T-helper 2 cell treated with Interferon-gamma antibody and Interleukin-4, amounts not matched to agents 5 μg/mL and 100 μg/mL, for 36 hours (primary cell): ENCODE results near the gene OR52K1.
"Not testable (repeated sequence)": the region's sequence is repeated elsewhere in the genome, so short reads cannot be mapped to it uniquely, and the experiment has no call there.

Experiments used
- DNase-seq: peaks from one replicate; pipeline ENCODE4 v3.0.0; 2021; ENCODE audit warnings: low spot score
- H3K27ac Mint-ChIP-seq: one replicate; pipeline ENCODE4 v1.8.0; 2021; ENCODE audit warnings: mild to moderate bottlenecking, mixed read lengths
- H3K27me3 Mint-ChIP-seq: one replicate; pipeline ENCODE4 v1.8.0; 2021; ENCODE audit warnings: low read depth, mixed read lengths
- H3K36me3 Mint-ChIP-seq: one replicate; pipeline ENCODE4 v1.8.0; 2021; ENCODE audit warnings: low read depth, mixed read lengths
- H3K4me1 Mint-ChIP-seq: one replicate; pipeline ENCODE4 v1.8.0; 2021; ENCODE audit warnings: low read depth, mixed read lengths
- H3K4me3 Mint-ChIP-seq: one replicate; pipeline ENCODE4 v1.8.0; 2022; ENCODE audit warnings: mild to moderate bottlenecking, moderate library complexity, mixed read lengths
- H3K9me3 Mint-ChIP-seq: one replicate; pipeline ENCODE4 v1.8.0; 2021; ENCODE audit warnings: mixed read lengths

The OR52K1 gene

DNA sequence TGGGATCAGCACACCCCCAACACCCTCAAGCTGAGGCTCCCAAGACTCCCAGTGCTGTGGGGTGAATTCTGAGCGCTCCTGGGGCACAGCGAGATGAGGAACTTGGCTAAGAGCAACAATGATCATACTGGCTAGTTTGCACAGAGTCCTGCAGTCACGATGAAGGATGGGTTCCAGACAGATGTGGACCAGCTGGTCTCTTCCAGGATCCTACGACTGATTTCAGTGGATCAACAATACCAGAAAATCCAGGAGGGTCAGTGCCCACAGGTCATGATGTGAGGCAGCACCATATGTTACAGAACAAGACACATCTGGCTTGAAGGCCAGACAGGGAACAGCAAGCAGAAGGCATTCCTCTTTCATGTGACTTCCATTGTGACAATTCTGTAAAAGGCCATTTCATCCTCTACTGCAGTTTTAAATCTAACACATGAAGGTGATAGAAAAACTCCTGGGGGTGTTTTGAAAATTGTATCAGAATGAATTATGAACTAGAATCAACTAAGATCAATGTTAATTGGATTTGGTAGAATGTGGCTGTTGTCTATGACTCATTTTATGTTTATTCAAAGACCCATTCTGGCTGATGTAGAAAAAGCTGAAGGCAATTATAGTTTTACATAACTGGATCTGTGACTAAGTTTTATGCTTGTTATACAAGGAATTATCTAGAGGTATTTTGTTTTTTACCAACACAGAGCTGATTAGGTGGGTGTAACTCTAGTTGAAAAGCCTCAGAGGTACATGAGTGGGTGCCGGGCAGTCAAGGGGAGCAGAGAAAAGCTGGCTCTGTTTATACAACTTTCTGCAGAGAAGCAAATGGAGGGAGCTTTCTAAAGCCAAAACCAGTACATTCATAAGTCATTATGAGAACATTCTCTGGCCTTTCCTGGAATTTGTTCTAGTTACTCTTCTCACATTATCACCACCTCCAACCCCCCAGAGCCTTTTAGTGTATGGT, 29.1 kb downstream of the OR52K1 start:
- no peak for DNase-seq
- Mint-ChIP-seq H3K36me3 (no peaks in the 10 kb centered on the region), H3K4me1 (no peaks in the 10 kb centered on the region), H3K9me3 (no peaks in the 10 kb centered on the region), H3K27ac (no peak overlapping the region), H3K27me3 (no peaks in the 10 kb centered on the region), H3K4me3 (no peak overlapping the region)

DNA sequence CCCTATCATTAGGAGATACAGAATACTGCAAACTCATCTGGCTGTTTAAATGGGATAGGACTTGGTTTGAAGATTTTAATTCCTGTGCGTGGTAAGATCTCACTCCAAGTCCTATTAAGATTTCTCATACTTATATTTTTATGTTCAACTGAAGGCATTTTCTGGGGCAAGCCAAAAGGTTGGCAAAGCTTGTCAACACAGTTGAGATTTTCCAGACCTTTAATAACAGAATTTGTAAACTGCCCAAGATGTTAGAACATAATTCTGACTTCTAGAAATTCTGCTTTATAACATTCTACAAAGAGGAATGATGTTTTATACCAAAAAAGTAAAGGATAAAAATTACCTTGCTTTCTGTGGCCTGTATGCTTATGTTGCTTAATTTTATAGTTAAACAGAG, 31.8 kb downstream of the OR52K1 start:
- H3K9me3 Mint-ChIP-seq = no peaks in the 10 kb centered on the region
- H3K4me3 Mint-ChIP-seq = no peak overlapping the region
- no peaks in the 10 kb centered on the region for H3K4me1 Mint-ChIP-seq
- no peak overlapping the region for H3K27ac Mint-ChIP-seq
- H3K27me3 Mint-ChIP-seq = peaks cover 2% of the 10 kb centered on the region
- no peak for DNase-seq
- no peaks in the 10 kb centered on the region for H3K36me3 Mint-ChIP-seq

DNA sequence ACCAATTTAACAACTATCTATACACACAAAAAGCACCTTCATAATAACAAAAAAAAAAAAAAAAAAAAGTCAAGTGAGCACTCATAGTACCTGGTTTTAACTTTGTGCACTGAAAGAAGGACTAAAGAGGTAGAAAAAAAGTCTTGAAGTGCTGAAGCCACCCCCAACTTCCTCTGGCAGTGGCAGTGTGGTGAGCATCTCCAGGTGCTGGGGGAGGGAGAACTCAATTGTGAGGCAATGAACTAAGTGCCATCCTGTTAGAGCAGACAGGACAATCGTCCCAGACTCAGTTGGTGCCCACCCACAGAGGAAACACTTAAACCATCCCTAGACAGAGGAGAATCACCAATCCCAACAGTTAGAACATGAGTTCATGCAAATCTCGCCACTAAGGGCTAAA, 39.9 kb downstream of the OR52K1 start:
- Mint-ChIP-seq H3K9me3 (no peaks in the 10 kb centered on the region), H3K27me3 (peaks cover 21% of the 10 kb centered on the region), H3K4me3 (no peak overlapping the region), H3K36me3 (no peaks in the 10 kb centered on the region), H3K4me1 (no peaks in the 10 kb centered on the region), H3K27ac (no peak overlapping the region)
- no peak for DNase-seq

DNA sequence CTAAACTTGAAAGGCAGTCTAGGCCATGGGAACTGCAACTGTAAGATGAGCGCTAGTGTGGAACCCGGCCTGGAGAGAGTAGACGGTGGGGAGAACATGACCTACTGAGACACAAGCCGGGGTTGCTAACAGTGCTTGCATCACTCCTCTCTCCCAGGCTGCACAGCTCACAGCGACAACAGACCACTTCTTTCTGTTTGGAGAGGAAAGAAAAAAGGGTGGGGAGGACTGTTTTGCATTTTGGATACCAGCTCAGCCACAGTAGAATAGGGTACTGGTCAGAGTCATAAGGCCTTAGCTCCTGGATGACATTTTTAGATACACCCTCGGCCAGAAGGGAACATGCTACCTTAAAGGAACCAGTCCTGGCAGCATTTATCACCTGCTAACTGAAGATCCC, 40.3 kb downstream of the OR52K1 start:
- DNase-seq = no peak
- Mint-ChIP-seq H3K4me3 (no peak overlapping the region), H3K4me1 (no peaks in the 10 kb centered on the region), H3K36me3 (no peaks in the 10 kb centered on the region), H3K27me3 (peaks cover 21% of the 10 kb centered on the region), H3K9me3 (no peaks in the 10 kb centered on the region), H3K27ac (no peak overlapping the region)

DNA sequence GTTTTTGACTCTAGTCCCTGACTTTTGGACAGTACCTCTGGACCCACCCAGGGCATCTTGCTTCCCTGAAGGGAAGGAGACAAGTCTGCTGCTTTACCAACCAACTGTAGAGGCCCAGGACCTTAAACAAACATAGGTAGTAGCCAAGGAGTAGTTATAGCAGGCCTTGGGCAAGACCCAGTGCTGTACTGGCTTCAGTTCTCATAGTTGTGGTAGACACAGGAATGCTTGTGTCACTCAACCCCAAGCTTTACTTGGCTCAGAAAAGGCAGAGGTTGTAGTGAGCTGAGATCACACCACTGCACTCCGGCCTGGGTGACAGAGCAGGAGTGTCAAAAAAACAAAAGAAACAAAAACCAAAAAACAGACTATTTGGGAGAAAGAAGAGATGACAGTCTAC, 41.2 kb downstream of the OR52K1 start:
- no peaks in the 10 kb centered on the region for H3K36me3 Mint-ChIP-seq
- no peak overlapping the region for H3K4me3 Mint-ChIP-seq
- no peak overlapping the region for H3K27ac Mint-ChIP-seq
- H3K9me3 Mint-ChIP-seq = no peaks in the 10 kb centered on the region
- no peaks in the 10 kb centered on the region for H3K4me1 Mint-ChIP-seq
- no peak for DNase-seq
- peaks cover 21% of the 10 kb centered on the region for H3K27me3 Mint-ChIP-seq

DNA sequence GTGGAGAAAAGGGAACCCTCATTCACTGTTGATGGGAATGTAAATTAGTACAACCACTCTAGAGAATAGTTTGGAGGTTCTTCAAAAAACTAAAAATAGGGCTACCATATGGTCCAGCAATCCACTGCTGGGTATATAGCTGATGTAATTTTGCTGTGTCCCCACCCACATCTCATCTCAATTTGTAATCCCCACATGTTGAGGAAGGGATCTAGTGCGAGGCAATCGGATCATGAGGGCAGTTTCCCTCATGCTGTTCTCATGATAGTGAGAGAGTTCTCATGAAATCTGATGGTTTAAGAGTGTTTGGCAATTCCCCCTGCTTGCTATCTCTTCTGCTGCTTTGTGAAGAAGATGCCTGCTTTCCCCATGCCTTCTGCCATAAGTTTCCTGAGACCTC, 45.5 kb downstream of the OR52K1 start:
- Mint-ChIP-seq H3K4me3 (no peak overlapping the region), H3K4me1 (no peaks in the 10 kb centered on the region), H3K36me3 (no peaks in the 10 kb centered on the region), H3K27me3 (peaks cover 13% of the 10 kb centered on the region), H3K9me3 (no peaks in the 10 kb centered on the region), H3K27ac (no peak overlapping the region)
- DNase-seq = no peak

DNA sequence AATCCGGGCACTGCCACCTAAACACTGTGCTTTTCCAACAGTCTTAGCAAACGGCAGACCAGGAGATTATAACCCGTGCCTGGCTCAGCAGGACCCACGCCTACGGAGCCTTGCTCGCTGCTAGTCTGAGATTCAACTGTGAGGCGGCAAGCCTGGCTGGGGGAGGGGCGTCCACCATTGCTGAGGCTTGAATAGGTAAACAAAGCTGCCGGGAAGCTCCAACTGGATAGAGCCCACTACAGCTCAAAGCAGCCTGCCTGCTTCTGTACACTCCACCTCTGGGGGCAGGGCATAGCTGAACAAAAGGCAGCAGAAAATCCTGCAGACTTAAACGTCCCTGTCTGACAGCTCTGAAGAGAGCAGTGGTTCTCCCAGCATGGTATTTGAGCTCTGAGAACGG, 49.2 kb downstream of the OR52K1 start:
- not testable (repeated sequence) for H3K4me1 Mint-ChIP-seq, H3K27me3 Mint-ChIP-seq, H3K36me3 Mint-ChIP-seq, H3K9me3 Mint-ChIP-seq, H3K27ac Mint-ChIP-seq, H3K4me3 Mint-ChIP-seq, DNase-seq

DNA sequence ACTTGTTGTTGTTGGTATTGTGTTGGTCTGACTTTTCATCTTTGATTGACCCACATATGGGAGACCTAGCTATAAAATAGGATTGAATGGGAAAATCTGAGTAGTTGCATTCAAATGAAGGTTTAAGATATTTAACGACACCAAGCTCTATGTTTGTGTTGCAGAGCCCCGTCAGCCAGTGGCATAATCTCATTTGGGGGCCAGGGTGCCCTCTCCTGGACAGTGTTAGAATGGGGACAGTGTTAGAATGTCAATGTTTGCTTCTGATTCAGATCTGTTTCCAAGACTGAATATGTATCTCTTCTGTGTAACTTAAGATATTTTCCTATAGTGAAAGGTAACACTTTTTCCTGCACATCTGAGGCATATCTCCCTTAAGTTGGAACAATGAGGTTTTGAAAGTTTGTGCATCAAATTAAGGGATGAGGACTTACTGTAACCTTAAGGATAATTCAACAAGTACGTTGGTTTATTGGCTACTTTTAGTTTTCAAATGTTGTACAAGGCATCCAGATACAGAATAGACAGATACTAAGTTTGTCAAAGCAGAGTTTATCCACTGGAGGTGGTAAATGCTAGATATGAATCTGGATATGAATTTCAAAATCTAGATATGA, 57.3 kb downstream of the OR52K1 start:
- Mint-ChIP-seq H3K27ac (no peak overlapping the region), H3K27me3 (no peaks in the 10 kb centered on the region), H3K36me3 (no peaks in the 10 kb centered on the region), H3K4me1 (no peaks in the 10 kb centered on the region), H3K4me3 (no peak overlapping the region), H3K9me3 (no peaks in the 10 kb centered on the region)
- DNase-seq = peak; percentile 7

DNA sequence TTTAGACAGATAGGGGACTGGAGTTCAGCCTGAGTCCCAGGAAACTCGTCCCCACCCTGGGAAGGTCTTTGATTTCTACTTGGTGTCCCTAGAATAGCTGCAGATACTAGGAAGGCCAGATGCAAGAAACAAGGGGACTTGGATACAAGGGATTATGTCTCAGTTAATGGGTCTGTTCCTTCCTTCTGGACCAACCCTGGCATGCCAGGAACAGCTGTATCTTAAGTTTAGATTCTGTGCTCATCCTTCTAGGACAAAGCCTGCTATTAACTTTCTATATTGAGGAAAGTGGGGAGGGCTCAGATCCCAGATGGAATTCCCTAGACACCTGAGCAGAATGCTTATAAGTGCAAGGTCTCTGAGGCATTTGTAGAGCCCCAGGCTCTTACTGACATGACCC, 58.6 kb downstream of the OR52K1 start:
- Mint-ChIP-seq H3K27me3 (no peaks in the 10 kb centered on the region), H3K4me1 (no peaks in the 10 kb centered on the region), H3K27ac (no peak overlapping the region), H3K4me3 (no peak overlapping the region), H3K36me3 (no peaks in the 10 kb centered on the region), H3K9me3 (no peaks in the 10 kb centered on the region)
- no peak for DNase-seq
